Mammary epithelial cell (primary cell): ENCODE results near the gene FAM120A.

Experiments used
- CTCF ChIP-seq, 2 donors: IDR thresholded peaks in 1 of 2; conservative IDR thresholded peaks in 1 of 2; 2 replicates each; pipeline ENCODE4 v1.5.1; 2011 to 2012; ENCODE audit warnings: inconsistent platforms in 2 of 2, low read length in 2 of 2, mild to moderate bottlenecking in 2 of 2, control low read depth in 1 of 2, low read depth in 1 of 2; ENCODE audit not compliant: insufficient read depth in 1 of 2; ENCODE audit errors: extremely low read depth in 1 of 2
- EZH2 ChIP-seq: IDR thresholded peaks from 2 replicates; pipeline ENCODE4 v1.6.1; 2012; ENCODE audit warnings: low read length, inconsistent platforms, borderline replicate concordance

- TF ChIP-seq CTCF (conservative IDR thresholded peaks at IDR 0.05 in 1 of 2, IDR thresholded peaks at IDR 0.05 in 1 of 2; ENCODE audit: extremely low read depth in 1 of 2, insufficient read depth in 1 of 2, low read depth in 1 of 2, low read length in 2 of 2) (no peak), EZH2 (no peak)
These were observed 32.0 kb downstream of the FAM120A start for GRCh38 chr9:93483497-93483896.
